Transverse colon (tissue), 4 donors: ENCODE data around the gene RANBP9. TPM values are rescaled to one million over a fixed set of nuclear protein-coding genes. Genes with fewer than 3 reads are reported as not detected.

Source experiments
- DNase-seq: peaks from one replicate; pipeline ENCODE4 v3.0.0-alpha.2; 2019
- H3K27ac ChIP-seq, 4 donors: fragments of 200-600 bp; sonication (generic); 2 replicates each; pipeline ENCODE4 v1.5.1; 2016 to 2018; ENCODE audit warnings: inconsistent platforms in 4 of 4
- H3K27me3 ChIP-seq: fragments of 200-600 bp; sonication (generic); 2 replicates; pipeline ENCODE4 v1.5.1; 2017; ENCODE audit warnings: inconsistent platforms
- H3K36me3 ChIP-seq, 4 donors: fragments of 200-600 bp; sonication (generic); 2 replicates each; pipeline ENCODE4 v1.5.1; 2017 to 2019; ENCODE audit warnings: inconsistent platforms in 4 of 4
- H3K4me1 ChIP-seq, 4 donors: fragments of 200-600 bp; sonication (generic); 2 replicates each; pipeline ENCODE4 v1.5.1; 2017 to 2020; ENCODE audit warnings: inconsistent platforms in 4 of 4
- H3K4me3 ChIP-seq, 4 donors: fragments of 200-600 bp; sonication (generic); 1 replicate in 1 of 4; 2 replicates in 3 of 4; pipeline versions ENCODE4 v1.5.1 to v1.6.1; 2017 to 2019; ENCODE audit warnings: inconsistent platforms in 4 of 4
- H3K9me3 ChIP-seq, 2 donors: fragments of 200-600 bp; sonication (generic); 2 replicates each; pipeline ENCODE4 v1.5.1; 2017 to 2019; ENCODE audit warnings: inconsistent platforms in 2 of 2
- CTCF ChIP-seq, 5 experiments: fragments of 200-600 bp in 3 of 5; fragments of 450-650 bp in 2 of 5; sonication (generic) in 3 of 5; IDR thresholded peaks; 1 replicate in 2 of 5; 2 replicates in 3 of 5; pipeline ENCODE4 v1.5.1; 2016 to 2017; ENCODE audit warnings: antibody characterized with exemption in 5 of 5, inconsistent platforms in 3 of 5, mild to moderate bottlenecking in 2 of 5, moderate library complexity in 1 of 5
- EP300 ChIP-seq: sonication (generic); formaldehyde crosslinking; IDR thresholded peaks from one replicate; pipeline ENCODE4 v1.6.1; 2017; ENCODE audit warnings: antibody characterized with exemption, low read depth
- POLR2A ChIP-seq: fragments of 450-650 bp; IDR thresholded peaks from one replicate; pipeline ENCODE4 v1.6.1; 2016; ENCODE audit warnings: antibody characterized with exemption, mild to moderate bottlenecking, moderate library complexity
- POLR2AphosphoS5 ChIP-seq, 3 donors: sonication (generic); formaldehyde crosslinking; IDR thresholded peaks; one replicate each; pipeline ENCODE4 v1.6.1; 2016; ENCODE audit warnings: antibody characterized with exemption in 3 of 3
- WGBS, 2 donors: methylation state at CpG; one replicate each; pipeline ENCODE4 v1.1.5; 2018; ENCODE audit warnings: low coverage in 1 of 2; 5-methylcytosine and 5-hydroxymethylcytosine counted together
- in situ Hi-C, 4 donors: fragments of 200-750 bp; cut with MboI; loops; one replicate each; pipeline versions ENCODE4 v1.15.0 to v1.15.1; 2017; ENCODE audit warnings: low sequenced_read_pairs in 3 of 4, low pct_ligation_motif_present in 1 of 4, low pct_unique_long_range_greater_than_20kb in 1 of 4
- intact Hi-C: fragments of 100-400 bp; cut with DNase I; formaldehyde crosslinking; loops from one replicate; pipeline ENCODE4 v1.15.1; 2023; ENCODE audit warnings: low total_unique reads
- total RNA-seq, 4 donors: library from RNA; depleted of rRNA; stranded (reverse); fragments of >200 nt; gene quantifications; one replicate each; pipeline ENCODE4 v1.1.0, GENCODE V29; 2016

Gene RANBP9
- total RNA-seq, 4 donors from 2014 or later, result 17.9 to 40.8 (median 37.4) TPM

- intact Hi-C loops (no loop called here), in situ Hi-C loops (no loop called here)
- no peaks in the 10 kb centered on the region for H3K9me3 ChIP-seq
- TF ChIP-seq POLR2AphosphoS5 (IDR thresholded peaks at IDR 0.05), result no peak
- no peak for TF ChIP-seq POLR2A
- H3K4me1 ChIP-seq, result peaks cover 14 to 88% (median 24%) of the 10 kb centered on the region in 4 donors
- 92 to 93% methylated on average over 4 of the region's 4 CpGs for WGBS, 2 donors
- no peak overlapping the region for H3K27ac ChIP-seq
- no peak overlapping the region for H3K4me3 ChIP-seq
- no peaks in the 10 kb centered on the region for H3K27me3 ChIP-seq
- DNase-seq, result no peak
- no peaks in the 10 kb centered on the region for H3K36me3 ChIP-seq
Measured at GRCh38 chr6:13663986-13664385, 47.6 kb downstream of the RANBP9 start.

GRCh38 chr6:13662651-13663334 is 48.8 kb downstream of the RANBP9 start:
- H3K27me3 ChIP-seq, result no peaks in the 10 kb centered on the region
- 73 to 83% methylated on average over 1 to 3 of the region's 3 CpGs for WGBS, 2 donors

GRCh38 chr6:13661647-13662046 is 50.0 kb downstream of the RANBP9 start:
- Histone ChIP-seq H3K4me1 (peaks cover 9 to 67% (median 22%) of the 10 kb centered on the region in 4 donors), H3K27me3 (no peaks in the 10 kb centered on the region), H3K36me3 (no peaks in the 10 kb centered on the region), H3K9me3 (no peaks in the 10 kb centered on the region), H3K27ac (no peak overlapping the region), H3K4me3 (no peak overlapping the region)
- no peak for DNase-seq
- TF ChIP-seq CTCF (IDR thresholded peaks at IDR 0.05) (no peak), POLR2AphosphoS5 (IDR thresholded peaks at IDR 0.05) (no peak), POLR2A (no peak), EP300 (no peak)
- WGBS, 2 donors, result 75 to 96% methylated on average over 2 of the region's 2 CpGs
- intact Hi-C loops (no loop called here), in situ Hi-C loops (no loop called here)

More at GRCh38 chr6:13662651-13663334, 48.8 kb downstream of the RANBP9 start:
- intact Hi-C loops, result no loop called here
- Histone ChIP-seq H3K4me1 (peaks cover 14 to 77% (median 24%) of the 10 kb centered on the region in 4 donors), H3K9me3 (no peaks in the 10 kb centered on the region), H3K27ac (no peak overlapping the region), H3K36me3 (no peaks in the 10 kb centered on the region), H3K4me3 (no peak overlapping the region)
- in situ Hi-C loops, result no loop called here
- no peak for DNase-seq
- TF ChIP-seq CTCF (IDR thresholded peaks at IDR 0.05), result no peak
- TF ChIP-seq POLR2AphosphoS5 (IDR thresholded peaks at IDR 0.05), result no peak
- no peak for TF ChIP-seq POLR2A

GRCh38 chr6:13660893-13661292 is 50.7 kb downstream of the RANBP9 start:
- no peaks in the 10 kb centered on the region for H3K9me3 ChIP-seq
- H3K27me3 ChIP-seq, result no peaks in the 10 kb centered on the region
- in situ Hi-C loops (no loop called here), intact Hi-C loops (no loop called here)
- DNase-seq, result no peak
- no peak overlapping the region for H3K27ac ChIP-seq
- WGBS, 2 donors, result 100% methylated on average over 1 of the region's 1 CpG
- TF ChIP-seq CTCF (IDR thresholded peaks at IDR 0.05), result no peak
- TF ChIP-seq POLR2AphosphoS5 (IDR thresholded peaks at IDR 0.05), result no peak
- no peak for TF ChIP-seq EP300
- peaks cover 9 to 62% (median 21%) of the 10 kb centered on the region in 4 donors for H3K4me1 ChIP-seq
- no peak overlapping the region for H3K4me3 ChIP-seq
- no peaks in the 10 kb centered on the region for H3K36me3 ChIP-seq

GRCh38 chr6:13660273-13660672 is 51.4 kb downstream of the RANBP9 start:
- Histone ChIP-seq H3K4me1 (peaks cover 9 to 56% (median 19%) of the 10 kb centered on the region in 4 donors), H3K36me3 (peaks cover 0 to 6% (median 0%) of the 10 kb centered on the region in 4 donors), H3K4me3 (no peak overlapping the region), H3K27ac (no peak overlapping the region), H3K27me3 (no peaks in the 10 kb centered on the region), H3K9me3 (no peaks in the 10 kb centered on the region)
- intact Hi-C loops, result no loop called here
- no peak for DNase-seq
- in situ Hi-C loops, result no loop called here
- 87 to 100% methylated on average over 1 of the region's 1 CpG for WGBS, 2 donors
- TF ChIP-seq POLR2A (no peak), CTCF (IDR thresholded peaks at IDR 0.05) (no peak), POLR2AphosphoS5 (IDR thresholded peaks at IDR 0.05) (no peak), EP300 (no peak)
